B cell (primary cell): ENCODE data around the gene BCL2L1. TPM values are rescaled to one million over a fixed set of nuclear protein-coding genes. Genes with fewer than 3 reads are reported as not detected.

Source experiments
- ATAC-seq: fragments of 200-7000 bp; cut with Tn5 transposase; one replicate; pipeline ENCODE4 v1.10.0; 2021; ENCODE audit warnings: low read depth, mild to moderate bottlenecking, moderate number of reproducible peaks, moderate library complexity
- CTCF ChIA-PET: fragments of 350-600 bp; sonication (Branson Sonifier 250); formaldehyde crosslinking; loops from one replicate; lab custom pipeline; 2021; ENCODE audit warnings: antibody characterized with exemption, inconsistent platforms; lab: Charles Lee
- POLR2A ChIA-PET: fragments of 350-600 bp; sonication (Branson Sonifier 250); formaldehyde crosslinking; loops from one replicate; lab custom pipeline; 2021; ENCODE audit warnings: antibody characterized with exemption; lab: Charles Lee
- DNase-seq: peaks from one replicate; pipeline ENCODE4 v3.0.0; 2013
- H2AFZ ChIP-seq: 2 replicates; pipeline ENCODE4 v1.6.1; 2012; ENCODE audit warnings: mild to moderate bottlenecking, low read depth, low read length; ENCODE audit not compliant: insufficient read depth, poor library complexity, severe bottlenecking
- H3K27ac ChIP-seq, 2 donors: 1 replicate in 1 of 2; 2 replicates in 1 of 2; pipeline ENCODE4 v1.5.1; 2012 to 2013; ENCODE audit warnings: low read length in 2 of 2, mild to moderate bottlenecking in 2 of 2, moderate library complexity in 1 of 2
- H3K27me3 ChIP-seq, 4 experiments: fragments of 200-600 bp in 1 of 4; sonication (generic) in 1 of 4; replicated peaks in 1 of 4; 1 replicate in 2 of 4; 2 replicates in 2 of 4; pipeline versions ENCODE4 v1.6.1 to v1.7.0; 2013 to 2016; ENCODE audit warnings: low read length in 3 of 4, mild to moderate bottlenecking in 2 of 4, mixed read lengths in 1 of 4, moderate library complexity in 1 of 4; ENCODE audit not compliant: insufficient read depth in 4 of 4, control insufficient read depth in 3 of 4; ENCODE audit errors: control extremely low read depth in 1 of 4
- H3K36me3 ChIP-seq, 2 experiments: replicated peaks in 1 of 2; 1 replicate in 1 of 2; 2 replicates in 1 of 2; pipeline versions ENCODE4 v1.6.1 to v1.7.1; 2013; ENCODE audit warnings: low read length in 1 of 2; ENCODE audit not compliant: insufficient read depth in 2 of 2, control insufficient read depth in 1 of 2; ENCODE audit errors: control extremely low read depth in 1 of 2, extremely low read depth in 1 of 2
- H3K4me1 ChIP-seq, 2 donors: fragments of 200-600 bp in 1 of 2; sonication (generic) in 1 of 2; 1 replicate in 1 of 2; 2 replicates in 1 of 2; pipeline versions ENCODE4 v1.5.1 to v1.6.1; 2013 to 2017; ENCODE audit warnings: low read length in 2 of 2; ENCODE audit not compliant: control insufficient read depth in 2 of 2, insufficient read depth in 2 of 2
- H3K4me2 ChIP-seq: replicated peaks from 2 replicates; pipeline ENCODE3; 2012; ENCODE audit warnings: mild to moderate bottlenecking, low read depth, low read length; ENCODE audit not compliant: poor library complexity, severe bottlenecking
- H3K4me3 ChIP-seq, 5 experiments: fragments of 200-600 bp in 1 of 5; sonication (generic) in 1 of 5; 1 replicate in 3 of 5; 2 replicates in 2 of 5; pipeline versions ENCODE4 v1.5.1 to v1.7.0; 2011 to 2016; ENCODE audit warnings: low read length in 4 of 5, mild to moderate bottlenecking in 4 of 5, low read depth in 2 of 5, control low read depth in 1 of 5, moderate library complexity in 1 of 5; ENCODE audit not compliant: insufficient read depth in 1 of 5; ENCODE audit errors: control extremely low read depth in 1 of 5, extremely low read depth in 1 of 5
- H3K79me2 ChIP-seq: fragments of 200-600 bp; sonication (generic); one replicate; pipeline ENCODE4 v1.6.0; 2016; ENCODE audit warnings: low read length; ENCODE audit not compliant: control insufficient read depth, insufficient read depth
- H3K9ac ChIP-seq: fragments of 200-600 bp; sonication (generic); 2 replicates; pipeline ENCODE4 v1.6.1; 2017; ENCODE audit warnings: mild to moderate bottlenecking, low read length, moderate library complexity
- H3K9me3 ChIP-seq, 3 donors: one replicate each; pipeline versions ENCODE4 v1.6.1 to v1.7.1; 2013; ENCODE audit warnings: low read length in 2 of 3; ENCODE audit not compliant: control insufficient read depth in 2 of 3, insufficient read depth in 1 of 3; ENCODE audit errors: control extremely low read depth in 1 of 3
- H4K20me1 ChIP-seq: 2 replicates; pipeline ENCODE4 v1.6.0; 2012; ENCODE audit warnings: mild to moderate bottlenecking, low read length; ENCODE audit not compliant: insufficient read depth, control insufficient read depth, poor library complexity, severe bottlenecking
- H3K27ac Mint-ChIP-seq: one replicate; pipeline ENCODE4 v1.8.0; 2021; ENCODE audit warnings: mixed read lengths
- H3K27me3 Mint-ChIP-seq: one replicate; pipeline ENCODE4 v1.8.0; 2021; ENCODE audit warnings: mixed read lengths
- H3K4me1 Mint-ChIP-seq: one replicate; pipeline ENCODE4 v1.8.0; 2021; ENCODE audit warnings: mixed read lengths
- H3K4me3 Mint-ChIP-seq: one replicate; pipeline ENCODE4 v1.8.0; 2021; ENCODE audit warnings: mixed read lengths
- H3K9me3 Mint-ChIP-seq: one replicate; pipeline ENCODE4 v1.8.0; 2022; ENCODE audit warnings: mixed read lengths; ENCODE audit not compliant: insufficient read depth
- CTCF ChIP-seq: fragments of 200-600 bp; IDR thresholded peaks from one replicate; pipeline ENCODE4 v1.8.0; 2022; ENCODE audit warnings: antibody characterized with exemption, mild to moderate bottlenecking
- EZH2 ChIP-seq: IDR thresholded peaks from 2 replicates; pipeline ENCODE4 v1.6.1; 2012; ENCODE audit warnings: borderline replicate concordance, low read depth, mild to moderate bottlenecking, moderate library complexity, low read length; ENCODE audit not compliant: insufficient read depth, poor library complexity, severe bottlenecking
- WGBS: methylation state at CpG from one replicate; pipeline ENCODE4 v1.1.5; 2013; ENCODE audit warnings: missing lambda C conversion rate; ENCODE audit not compliant: insufficient coverage; 5-methylcytosine and 5-hydroxymethylcytosine counted together
- intact Hi-C: fragments of 100-400 bp; cut with micrococcal nuclease; formaldehyde crosslinking; loops from one replicate; pipeline ENCODE4 v1.10.0; 2022
- polyA plus RNA-seq: library from polyadenylated mRNA; depleted of rRNA; stranded (reverse); fragments of >200 nt; gene quantifications from 2 replicates; pipeline ENCODE4 v1.2.3, GENCODE V29; 2012
- total RNA-seq, 2 donors: library from RNA; stranded (reverse); fragments of 120-200 nt in 1 of 2; gene quantifications; 1 replicate in 1 of 2; 2 replicates in 1 of 2; pipeline versions ENCODE4 v1.2.3 to v1.2.4, GENCODE V29; 2013 to 2022

Gene BCL2L1
- total and polyA plus RNA-seq, 2 donors (not counting 1 experiment from before 2014, with no cell fraction given): 10.1 to 33.0 TPM

- WGBS: 76% methylated on average over 5 of the region's 6 CpGs
- no peak overlapping the region for H3K27ac ChIP-seq
- H3K27me3 ChIP-seq: no peaks in the 10 kb centered on the region
- Mint-ChIP-seq H3K27me3 (no peaks in the 10 kb centered on the region), H3K4me3 (peak overlapping the region; percentile 69), H3K27ac (no peak overlapping the region), H3K4me1 (peaks cover 33% of the 10 kb centered on the region), H3K9me3 (no peaks in the 10 kb centered on the region)
- CTCF ChIA-PET: interaction anchor here (1.0 to 9.4 kb wide), 20 partner anchors 9 to 290 kb away, joined by 3 to 455 read pairs (median 10); partner anchors contain the start of genes BCL2L1, PDRG1 and TPX2
- H3K9me3 ChIP-seq: no peaks in the 10 kb centered on the region
- H4K20me1 ChIP-seq: no peaks in the 10 kb centered on the region
- H3K4me1 ChIP-seq: peaks cover 8 to 21% of the 10 kb centered on the region in 2 donors
- H3K9ac ChIP-seq: no peak overlapping the region
- intact Hi-C loops: no loop called here
- peak overlapping the region; percentile 91 for H3K4me2 ChIP-seq
- H3K36me3 ChIP-seq: peaks cover 0 to 4% of the 10 kb centered on the region in 2 experiments
- ATAC-seq (no peak), DNase-seq (no peak)
- POLR2A ChIA-PET: interaction anchor here (0.6 to 3.0 kb wide), 3 partner anchors 22 to 61 kb away, joined by 3 to 43 read pairs (median 3); partner anchors contain the start of gene BCL2L1
- peak overlapping the region; percentile 93 for H2AFZ ChIP-seq
- no peak overlapping the region for H3K4me3 ChIP-seq
- no peaks in the 10 kb centered on the region for H3K79me2 ChIP-seq
- no peak for TF ChIP-seq CTCF
- no peak for TF ChIP-seq EZH2
Observed at GRCh38 chr20:31662372-31662854, 60.3 kb downstream of the BCL2L1 start.
